Measurements from ENCODE around the gene TMEM38A.

TMEM38A gene

DNA sequence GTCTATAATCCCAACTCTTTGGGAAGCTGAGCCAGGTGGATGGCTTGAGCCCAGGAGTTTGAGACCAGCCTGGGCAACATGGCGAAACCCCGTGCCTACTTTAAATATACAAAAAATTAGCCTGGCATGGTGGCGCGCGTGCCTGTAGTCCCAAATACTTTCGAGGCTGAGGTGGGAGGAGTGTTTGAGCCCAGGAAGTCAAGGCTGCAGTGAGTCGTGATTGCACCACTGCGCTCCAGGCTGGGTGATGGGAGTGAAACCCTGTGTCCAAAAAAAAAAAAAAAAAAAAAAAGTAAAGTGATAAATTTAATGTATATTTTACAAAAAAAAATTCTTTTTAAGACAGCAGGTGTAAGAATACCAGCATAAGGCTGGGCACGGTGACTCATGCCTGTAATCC is 17.6 kb downstream of the TMEM38A start:
- no peak overlapping the region for H3K27ac ChIP-seq
- H3K4me1 ChIP-seq (ENCODE audit: control insufficient read depth in 1 of 2, insufficient read depth in 1 of 2, low read depth in 1 of 2, low read length in 1 of 2), result peaks cover 45 to 47% of the 10 kb centered on the region in 2 experiments
- H3K4me3 ChIP-seq (ENCODE audit: low read depth in 1 of 2, low read length in 1 of 2), result no peak overlapping the region
- no peak for TF ChIP-seq CTCF (IDR thresholded peaks at IDR 0.05)
- H3K36me3 ChIP-seq, result peaks cover 40% of the 10 kb centered on the region
- peaks cover 8% of the 10 kb centered on the region for H3K9me3 ChIP-seq
- H3K27me3 ChIP-seq, result no peaks in the 10 kb centered on the region

- H3K27me3 ChIP-seq, result no peaks in the 10 kb centered on the region
- TF ChIP-seq CTCF (IDR thresholded peaks at IDR 0.05), result no peak
- H3K4me1 ChIP-seq (ENCODE audit: control insufficient read depth in 1 of 2, insufficient read depth in 1 of 2, low read depth in 1 of 2, low read length in 1 of 2), result peaks cover 32 to 34% of the 10 kb centered on the region in 2 experiments
- H3K27ac ChIP-seq, result no peak overlapping the region
- H3K9me3 ChIP-seq, result peaks cover 8% of the 10 kb centered on the region
- H3K4me3 ChIP-seq (ENCODE audit: low read depth in 1 of 2, low read length in 1 of 2), result no peak overlapping the region
- H3K36me3 ChIP-seq, result peaks cover 44% of the 10 kb centered on the region
Measured at GRCh38 chr19:16679811-16680210, 18.9 kb downstream of the TMEM38A start.

- H3K27ac ChIP-seq, result no peak overlapping the region
- TF ChIP-seq CTCF (IDR thresholded peaks at IDR 0.05), result no peak
- no peak overlapping the region for H3K4me3 ChIP-seq (ENCODE audit: low read depth in 1 of 2, low read length in 1 of 2)
- peaks cover 8% of the 10 kb centered on the region for H3K9me3 ChIP-seq
- peaks cover 68% of the 10 kb centered on the region for H3K36me3 ChIP-seq
- peaks cover 6 to 8% of the 10 kb centered on the region in 2 experiments for H3K4me1 ChIP-seq (ENCODE audit: control insufficient read depth in 1 of 2, insufficient read depth in 1 of 2, low read depth in 1 of 2, low read length in 1 of 2)
- H3K27me3 ChIP-seq, result no peaks in the 10 kb centered on the region
Measured at GRCh38 chr19:16682539-16682938, 21.6 kb downstream of the TMEM38A start.

- Histone ChIP-seq H3K4me3 (ENCODE audit: low read depth in 1 of 2, low read length in 1 of 2) (no peak overlapping the region), H3K36me3 (peaks cover 68% of the 10 kb centered on the region), H3K27ac (no peak overlapping the region), H3K9me3 (peaks cover 8% of the 10 kb centered on the region), H3K27me3 (no peaks in the 10 kb centered on the region), H3K4me1 (ENCODE audit: control insufficient read depth in 1 of 2, insufficient read depth in 1 of 2, low read depth in 1 of 2, low read length in 1 of 2) (no peaks in the 10 kb centered on the region)
- TF ChIP-seq CTCF (IDR thresholded peaks at IDR 0.05), result no peak
Measured at GRCh38 chr19:16684216-16684615, 23.3 kb downstream of the TMEM38A start.

- Histone ChIP-seq H3K4me3 (ENCODE audit: low read depth in 1 of 2, low read length in 1 of 2) (no peak overlapping the region), H3K4me1 (ENCODE audit: control insufficient read depth in 1 of 2, insufficient read depth in 1 of 2, low read depth in 1 of 2, low read length in 1 of 2) (no peaks in the 10 kb centered on the region), H3K36me3 (peaks cover 31% of the 10 kb centered on the region), H3K27ac (no peak overlapping the region), H3K27me3 (no peaks in the 10 kb centered on the region), H3K9me3 (no peaks in the 10 kb centered on the region)
- TF ChIP-seq CTCF (IDR thresholded peaks at IDR 0.05), result no peak
Measured at GRCh38 chr19:16688084-16688483, 27.1 kb downstream of the TMEM38A start.

- Histone ChIP-seq H3K27me3 (peaks cover 5% of the 10 kb centered on the region), H3K4me3 (ENCODE audit: low read depth in 1 of 2, low read length in 1 of 2) (no peak overlapping the region), H3K27ac (no peak overlapping the region), H3K9me3 (no peaks in the 10 kb centered on the region), H3K36me3 (no peaks in the 10 kb centered on the region), H3K4me1 (ENCODE audit: control insufficient read depth in 1 of 2, insufficient read depth in 1 of 2, low read depth in 1 of 2, low read length in 1 of 2) (no peaks in the 10 kb centered on the region)
- no peak for TF ChIP-seq CTCF (IDR thresholded peaks at IDR 0.05)
Measured at GRCh38 chr19:16698914-16699313, 38.0 kb downstream of the TMEM38A start.

All from neutrophil (primary cell).